ENCODE results near the gene ZBTB16.
A peak's percentile ranks its signal among the peaks of the same experiment; 100 is the strongest.

The ZBTB16 gene

DNA sequence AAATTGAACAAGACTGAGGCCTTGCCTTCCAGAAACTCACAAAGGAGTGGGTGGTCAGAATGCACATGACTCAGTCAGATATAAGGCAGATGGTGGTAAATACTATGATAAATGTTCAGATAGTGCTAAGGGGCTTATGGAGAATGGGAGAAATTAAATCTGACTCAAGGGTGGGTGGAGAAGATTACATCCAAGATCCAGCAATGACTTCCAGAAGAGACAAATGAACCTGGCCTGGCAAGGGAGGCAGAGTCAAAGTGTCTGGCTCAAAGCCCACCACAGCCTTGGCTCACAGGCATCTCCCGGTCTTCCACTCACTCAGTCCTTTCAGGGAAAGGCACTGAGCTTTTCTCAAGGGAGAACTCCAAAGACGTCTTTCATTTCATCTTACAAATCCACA, 6.1 kb upstream of the ZBTB16 start:
- Histone ChIP-seq H3K4me3 (ENCODE audit: low read depth, low read length) (no peak overlapping the region), H3K36me3 (ENCODE audit: control insufficient read depth in 2 of 2, insufficient read depth in 1 of 2, low read length in 2 of 2) (no peaks in the 10 kb centered on the region), H3K27ac (ENCODE audit: extremely low read depth, low read depth, low read length) (no peak overlapping the region), H3K9me3 (ENCODE audit: control insufficient read depth, insufficient read depth, low read depth, low read length) (no peaks in the 10 kb centered on the region), H3K4me1 (ENCODE audit: control insufficient read depth, insufficient read depth, low read length) (no peaks in the 10 kb centered on the region; the same call in 1 of the 2 replicates)
- POLR2A ChIA-PET = no interaction called here
- TF ChIP-seq ZFHX2 (tag by site-specific recombination; conservative IDR thresholded peaks at IDR 0.05) (peak; percentile 70), EGR2 (tag by site-specific recombination; IDR thresholded peaks at IDR 0.05; ENCODE audit: low read depth) (peak; percentile 32; the same call in 1 of the 2 replicates), ZBTB1 (tag by site-specific recombination; IDR thresholded peaks at IDR 0.05) (no peak), ZNF624 (tag by site-specific recombination; IDR thresholded peaks at IDR 0.05) (no peak)
- CTCF ChIA-PET = no interaction called here

DNA sequence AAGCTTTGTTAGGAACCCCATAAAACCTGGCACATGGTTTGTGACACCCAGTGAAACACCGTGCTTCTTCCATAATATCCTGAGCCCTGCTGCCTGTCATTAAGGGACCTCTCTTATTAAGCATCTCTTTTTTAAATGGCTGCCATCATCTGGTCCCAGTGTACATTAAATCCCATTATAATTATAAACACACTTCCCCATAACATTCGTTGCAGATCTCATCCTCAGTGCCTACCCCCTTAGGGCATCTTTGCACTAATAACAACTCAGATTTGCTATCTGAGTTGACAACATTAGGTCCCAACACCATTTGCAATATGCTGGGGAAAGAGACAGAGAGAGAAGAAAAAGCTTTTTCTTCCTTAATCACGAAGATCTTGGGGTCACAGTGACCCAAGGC, 4.7 kb upstream of the ZBTB16 start:
- ChIA-PET CTCF (interaction anchor here (0.9 to 1.1 kb wide), 2 partner anchors 11 to 1467 kb away, joined by 5 to 6 read pairs; no protein-coding TSS in a partner anchor), POLR2A (interaction anchor here (0.6 kb wide), 1 partner anchor 181 kb away, joined by 8 read pairs; no protein-coding TSS in a partner anchor)
- Histone ChIP-seq H3K9me3 (ENCODE audit: control insufficient read depth, insufficient read depth, low read depth, low read length) (no peaks in the 10 kb centered on the region), H3K4me3 (ENCODE audit: low read depth, low read length) (no peak overlapping the region), H3K36me3 (ENCODE audit: control insufficient read depth in 2 of 2, insufficient read depth in 1 of 2, low read length in 2 of 2) (no peaks in the 10 kb centered on the region), H3K4me1 (ENCODE audit: control insufficient read depth, insufficient read depth, low read length) (no peaks in the 10 kb centered on the region; the same call in 1 of the 2 replicates), H3K27ac (ENCODE audit: extremely low read depth, low read depth, low read length) (no peak overlapping the region)
- no peak for TF ChIP-seq ZNF174 (tag by site-specific recombination; IDR thresholded peaks at IDR 0.05)
- no peak for TF ChIP-seq ZNF221 (tag by site-specific recombination; IDR thresholded peaks at IDR 0.05; ENCODE audit: borderline replicate concordance)
- TF ChIP-seq ZNF266 (tag by site-specific recombination; IDR thresholded peaks at IDR 0.05; ENCODE audit: low read depth) = no peak

DNA sequence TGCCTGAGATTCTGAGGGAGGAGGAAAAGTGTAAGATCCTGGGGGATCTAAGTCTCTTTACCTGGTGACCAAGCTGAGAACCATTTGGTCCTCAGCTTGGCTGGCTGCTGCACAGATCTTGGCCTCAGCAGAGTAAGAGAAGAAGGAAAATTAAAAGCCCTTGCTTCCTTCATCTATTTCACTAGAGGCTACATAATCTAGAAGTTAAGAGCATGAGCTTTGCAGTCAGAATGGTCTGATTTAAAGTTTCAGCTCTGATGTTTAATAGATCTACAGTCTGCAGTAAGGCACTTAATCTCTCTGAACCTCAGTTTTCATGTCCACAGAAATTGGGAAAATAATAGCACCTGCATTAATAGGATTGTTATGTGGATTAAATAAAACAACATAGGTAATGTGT, 3.1 kb upstream of the ZBTB16 start:
- H3K27ac ChIP-seq (ENCODE audit: extremely low read depth, low read depth, low read length) = no peak overlapping the region

DNA sequence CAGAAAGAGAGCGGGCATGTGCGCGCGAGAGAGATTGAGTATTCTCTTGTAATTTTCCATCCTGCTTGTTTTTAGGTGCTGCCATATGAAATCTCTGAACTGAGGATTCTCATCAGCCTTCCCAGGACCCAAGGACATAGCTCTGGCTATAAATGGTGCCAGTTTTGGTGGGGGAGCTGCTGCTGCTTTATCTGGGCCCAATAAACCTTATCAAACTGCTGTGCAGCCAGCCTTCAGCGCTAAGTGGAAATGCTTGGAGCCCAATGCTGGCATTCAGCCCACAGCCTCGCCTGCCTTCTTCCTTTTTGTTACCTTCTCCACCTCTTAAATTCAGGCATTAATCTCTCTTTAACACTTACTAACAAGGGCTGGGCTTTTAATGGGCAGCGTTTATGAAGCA, 2.4 kb upstream of the ZBTB16 start:
- Histone ChIP-seq H3K4me1 (ENCODE audit: control insufficient read depth, insufficient read depth, low read length) (no peaks in the 10 kb centered on the region; the same call in 1 of the 2 replicates), H3K4me3 (ENCODE audit: low read depth, low read length) (no peak overlapping the region), H3K27ac (ENCODE audit: extremely low read depth, low read depth, low read length) (no peak overlapping the region), H3K36me3 (ENCODE audit: control insufficient read depth in 2 of 2, insufficient read depth in 1 of 2, low read length in 2 of 2) (no peaks in the 10 kb centered on the region), H3K9me3 (ENCODE audit: control insufficient read depth, insufficient read depth, low read depth, low read length) (no peaks in the 10 kb centered on the region)
- CTCF ChIA-PET = interaction anchor here (1.1 to 1.4 kb wide), 2 partner anchors 18 to 203 kb away, joined by 3 to 7 read pairs; no protein-coding TSS in a partner anchor
- peak; percentile 63 for TF ChIP-seq ZNF335 (tag by site-specific recombination; conservative IDR thresholded peaks at IDR 0.05)
- TF ChIP-seq FEZF1 (tag by site-specific recombination; IDR thresholded peaks at IDR 0.05) = peak; percentile 40
- TF ChIP-seq, protein P1, sequence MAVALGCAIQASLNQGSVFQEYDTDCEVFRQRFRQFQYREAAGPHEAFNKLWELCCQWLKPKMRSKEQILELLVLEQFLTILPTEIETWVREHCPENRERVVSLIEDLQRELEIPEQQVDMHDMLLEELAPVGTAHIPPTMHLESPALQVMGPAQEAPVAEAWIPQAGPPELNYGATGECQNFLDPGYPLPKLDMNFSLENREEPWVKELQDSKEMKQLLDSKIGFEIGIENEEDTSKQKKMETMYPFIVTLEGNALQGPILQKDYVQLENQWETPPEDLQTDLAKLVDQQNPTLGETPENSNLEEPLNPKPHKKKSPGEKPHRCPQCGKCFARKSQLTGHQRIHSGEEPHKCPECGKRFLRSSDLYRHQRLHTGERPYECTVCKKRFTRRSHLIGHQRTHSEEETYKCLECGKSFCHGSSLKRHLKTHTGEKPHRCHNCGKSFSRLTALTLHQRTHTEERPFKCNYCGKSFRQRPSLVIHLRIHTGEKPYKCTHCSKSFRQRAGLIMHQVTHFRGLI (tag by site-specific recombination; IDR thresholded peaks at IDR 0.05) = peak; percentile 17; the same call in 1 of the 2 replicates
- peak; percentile 76 for TF ChIP-seq ZBTB8A (tag by site-specific recombination; IDR thresholded peaks at IDR 0.05)
- no peak for TF ChIP-seq ZNF404 (tag by site-specific recombination; IDR thresholded peaks at IDR 0.05)
- TF ChIP-seq OSR2 (tag by site-specific recombination; IDR thresholded peaks at IDR 0.05) = no peak
- POLR2A ChIA-PET = no interaction called here

More for the DNA sequence above, 3.1 kb upstream of the ZBTB16 start:
- Histone ChIP-seq H3K9me3 (ENCODE audit: control insufficient read depth, insufficient read depth, low read depth, low read length) (no peaks in the 10 kb centered on the region), H3K36me3 (ENCODE audit: control insufficient read depth in 2 of 2, insufficient read depth in 1 of 2, low read length in 2 of 2) (no peaks in the 10 kb centered on the region), H3K4me3 (ENCODE audit: low read depth, low read length) (no peak overlapping the region), H3K4me1 (ENCODE audit: control insufficient read depth, insufficient read depth, low read length) (no peaks in the 10 kb centered on the region; the same call in 1 of the 2 replicates)
- ChIA-PET CTCF (interaction anchor here (0.5 to 1.4 kb wide), 3 partner anchors 64 to 224 kb away, joined by 3 to 7 read pairs (median 3); no protein-coding TSS in a partner anchor), POLR2A (no interaction called here)
- TF ChIP-seq KLF10 (tag by site-specific recombination; IDR thresholded peaks at IDR 0.05) (no peak), ZNF184 (tag by site-specific recombination; IDR thresholded peaks at IDR 0.05) (no peak), ZBTB21 (tag by site-specific recombination; IDR thresholded peaks at IDR 0.05) (no peak), ZNF2 (tag by site-specific recombination; IDR thresholded peaks at IDR 0.05) (no peak), PRDM1 (tag by site-specific recombination; IDR thresholded peaks at IDR 0.05) (no peak), ZSCAN23 (tag by site-specific recombination; IDR thresholded peaks at IDR 0.05) (no peak), ZNF221 (tag by site-specific recombination; IDR thresholded peaks at IDR 0.05; ENCODE audit: borderline replicate concordance) (no peak), ZNF558 (tag by site-specific recombination; IDR thresholded peaks at IDR 0.05) (no peak), MYNN (tag by site-specific recombination; IDR thresholded peaks at IDR 0.05; ENCODE audit: borderline replicate concordance) (peak; percentile 76)

Measured in HEK293 (cell line).